ENCODE results near the gene PTPRG.
A peak's percentile ranks its signal among the peaks of the same experiment; 100 is the strongest.

Gene PTPRG

GRCh38 chr3:61734749-61735686 is 173.6 kb downstream of the PTPRG start:
- Histone ChIP-seq H3K27ac (ENCODE audit: low read length) (no peak overlapping the region), H3K27me3 (ENCODE audit: insufficient read depth, low read length) (no peaks in the 10 kb centered on the region), H3K4me3 (ENCODE audit: low read length) (no peak overlapping the region), H3K36me3 (ENCODE audit: insufficient read depth, low read depth, low read length) (0 out of 2 replicates have a peak, but pooled peaks cover 3% of the 10 kb centered on the region), H3K9ac (ENCODE audit: low read depth, low read length) (no peak overlapping the region; the same call in 1 of the 2 replicates), H3K9me3 (ENCODE audit: insufficient read depth, low read depth, low read length) (no peaks in the 10 kb centered on the region), H3K4me1 (ENCODE audit: insufficient read depth, low read length) (peaks cover 25% of the 10 kb centered on the region)

- H3K9me3 ChIP-seq (ENCODE audit: insufficient read depth, low read depth, low read length): no peaks in the 10 kb centered on the region
- no peak overlapping the region for H3K27ac ChIP-seq (ENCODE audit: low read length)
- 0 out of 2 replicates have a peak, but pooled peaks cover 3% of the 10 kb centered on the region for H3K36me3 ChIP-seq (ENCODE audit: insufficient read depth, low read depth, low read length)
- H3K27me3 ChIP-seq (ENCODE audit: insufficient read depth, low read length): no peaks in the 10 kb centered on the region
- no peak overlapping the region for H3K4me3 ChIP-seq (ENCODE audit: low read length)
- H3K9ac ChIP-seq (ENCODE audit: low read depth, low read length): no peak overlapping the region
- H3K4me1 ChIP-seq (ENCODE audit: insufficient read depth, low read length): peaks cover 33% of the 10 kb centered on the region
Measured at GRCh38 chr3:61736506-61736905, 175.1 kb downstream of the PTPRG start.

- no peak overlapping the region for H3K4me3 ChIP-seq (ENCODE audit: low read length)
- 0 out of 2 replicates have a peak, but pooled peaks cover 3% of the 10 kb centered on the region for H3K36me3 ChIP-seq (ENCODE audit: insufficient read depth, low read depth, low read length)
- H3K27me3 ChIP-seq (ENCODE audit: insufficient read depth, low read length): no peaks in the 10 kb centered on the region
- no peak overlapping the region for H3K27ac ChIP-seq (ENCODE audit: low read length)
- no peak overlapping the region for H3K9ac ChIP-seq (ENCODE audit: low read depth, low read length)
- no peaks in the 10 kb centered on the region for H3K9me3 ChIP-seq (ENCODE audit: insufficient read depth, low read depth, low read length)
- H3K4me1 ChIP-seq (ENCODE audit: insufficient read depth, low read length): peaks cover 32% of the 10 kb centered on the region
Measured at GRCh38 chr3:61739640-61740039, 178.3 kb downstream of the PTPRG start.

GRCh38 chr3:61740494-61740893 is 179.1 kb downstream of the PTPRG start:
- no peak overlapping the region for H3K27ac ChIP-seq (ENCODE audit: low read length)
- no peak overlapping the region for H3K9ac ChIP-seq (ENCODE audit: low read depth, low read length)
- no peak overlapping the region for H3K4me3 ChIP-seq (ENCODE audit: low read length)
- H3K4me1 ChIP-seq (ENCODE audit: insufficient read depth, low read length): peaks cover 24% of the 10 kb centered on the region
- 0 out of 2 replicates have a peak, but pooled peaks cover 3% of the 10 kb centered on the region for H3K36me3 ChIP-seq (ENCODE audit: insufficient read depth, low read depth, low read length)
- H3K9me3 ChIP-seq (ENCODE audit: insufficient read depth, low read depth, low read length): no peaks in the 10 kb centered on the region
- no peaks in the 10 kb centered on the region for H3K27me3 ChIP-seq (ENCODE audit: insufficient read depth, low read length)

- peaks cover 23% of the 10 kb centered on the region for H3K4me1 ChIP-seq (ENCODE audit: insufficient read depth, low read length)
- 0 out of 2 replicates have a peak overlapping the region, but pooled peaks have one; percentile 12 for H3K4me3 ChIP-seq (ENCODE audit: low read length)
- H3K27me3 ChIP-seq (ENCODE audit: insufficient read depth, low read length): no peaks in the 10 kb centered on the region
- H3K9me3 ChIP-seq (ENCODE audit: insufficient read depth, low read depth, low read length): no peaks in the 10 kb centered on the region
- H3K9ac ChIP-seq (ENCODE audit: low read depth, low read length): no peak overlapping the region
- no peak overlapping the region for H3K27ac ChIP-seq (ENCODE audit: low read length)
- H3K36me3 ChIP-seq (ENCODE audit: insufficient read depth, low read depth, low read length): 0 out of 2 replicates have a peak, but pooled peaks cover 1% of the 10 kb centered on the region
Measured at GRCh38 chr3:61741551-61741950, 180.2 kb downstream of the PTPRG start.

- Histone ChIP-seq H3K4me3 (ENCODE audit: low read length) (no peak overlapping the region), H3K27me3 (ENCODE audit: insufficient read depth, low read length) (no peaks in the 10 kb centered on the region), H3K9ac (ENCODE audit: low read depth, low read length) (no peak overlapping the region), H3K36me3 (ENCODE audit: insufficient read depth, low read depth, low read length) (no peaks in the 10 kb centered on the region), H3K4me1 (ENCODE audit: insufficient read depth, low read length) (peaks cover 23% of the 10 kb centered on the region), H3K27ac (ENCODE audit: low read length) (no peak overlapping the region), H3K9me3 (ENCODE audit: insufficient read depth, low read depth, low read length) (no peaks in the 10 kb centered on the region)
Measured at GRCh38 chr3:61742006-61742405, 180.6 kb downstream of the PTPRG start.

GRCh38 chr3:61743067-61743466 is 181.7 kb downstream of the PTPRG start:
- peaks cover 24% of the 10 kb centered on the region for H3K4me1 ChIP-seq (ENCODE audit: insufficient read depth, low read length)
- H3K27me3 ChIP-seq (ENCODE audit: insufficient read depth, low read length): no peaks in the 10 kb centered on the region
- H3K9me3 ChIP-seq (ENCODE audit: insufficient read depth, low read depth, low read length): no peaks in the 10 kb centered on the region
- no peak overlapping the region for H3K9ac ChIP-seq (ENCODE audit: low read depth, low read length)
- H3K4me3 ChIP-seq (ENCODE audit: low read length): no peak overlapping the region
- no peaks in the 10 kb centered on the region for H3K36me3 ChIP-seq (ENCODE audit: insufficient read depth, low read depth, low read length)
- H3K27ac ChIP-seq (ENCODE audit: low read length): no peak overlapping the region

- H3K9ac ChIP-seq (ENCODE audit: low read depth, low read length): no peak overlapping the region
- peaks cover 26% of the 10 kb centered on the region for H3K4me1 ChIP-seq (ENCODE audit: insufficient read depth, low read length)
- H3K27me3 ChIP-seq (ENCODE audit: insufficient read depth, low read length): no peaks in the 10 kb centered on the region
- H3K4me3 ChIP-seq (ENCODE audit: low read length): no peak overlapping the region
- no peaks in the 10 kb centered on the region for H3K9me3 ChIP-seq (ENCODE audit: insufficient read depth, low read depth, low read length)
- H3K36me3 ChIP-seq (ENCODE audit: insufficient read depth, low read depth, low read length): peaks cover 1% of the 10 kb centered on the region; the same call in 1 of the 2 replicates
- H3K27ac ChIP-seq (ENCODE audit: low read length): no peak overlapping the region
Measured at GRCh38 chr3:61743686-61744242, 182.4 kb downstream of the PTPRG start.

GRCh38 chr3:61748288-61748687 is 186.9 kb downstream of the PTPRG start:
- Histone ChIP-seq H3K36me3 (ENCODE audit: insufficient read depth, low read depth, low read length) (peaks cover 22% of the 10 kb centered on the region; the same call in 1 of the 2 replicates), H3K4me1 (ENCODE audit: insufficient read depth, low read length) (peaks cover 4% of the 10 kb centered on the region; the same call in 1 of the 2 replicates), H3K9ac (ENCODE audit: low read depth, low read length) (no peak overlapping the region), H3K27ac (ENCODE audit: low read length) (no peak overlapping the region), H3K27me3 (ENCODE audit: insufficient read depth, low read length) (no peaks in the 10 kb centered on the region), H3K4me3 (ENCODE audit: low read length) (no peak overlapping the region), H3K9me3 (ENCODE audit: insufficient read depth, low read depth, low read length) (no peaks in the 10 kb centered on the region)

- no peak overlapping the region for H3K9ac ChIP-seq (ENCODE audit: low read depth, low read length)
- H3K9me3 ChIP-seq (ENCODE audit: insufficient read depth, low read depth, low read length): no peaks in the 10 kb centered on the region
- H3K27ac ChIP-seq (ENCODE audit: low read length): no peak overlapping the region
- H3K36me3 ChIP-seq (ENCODE audit: insufficient read depth, low read depth, low read length): peaks cover 25% of the 10 kb centered on the region; the same call in 1 of the 2 replicates
- no peaks in the 10 kb centered on the region for H3K27me3 ChIP-seq (ENCODE audit: insufficient read depth, low read length)
- no peak overlapping the region for H3K4me3 ChIP-seq (ENCODE audit: low read length)
- peaks cover 3% of the 10 kb centered on the region; the same call in 1 of the 2 replicates for H3K4me1 ChIP-seq (ENCODE audit: insufficient read depth, low read length)
Measured at GRCh38 chr3:61750766-61751165, 189.4 kb downstream of the PTPRG start.

- Histone ChIP-seq H3K4me3 (ENCODE audit: low read length) (no peak overlapping the region), H3K27ac (ENCODE audit: low read length) (no peak overlapping the region), H3K4me1 (ENCODE audit: insufficient read depth, low read length) (no peaks in the 10 kb centered on the region), H3K36me3 (ENCODE audit: insufficient read depth, low read depth, low read length) (peaks cover 9% of the 10 kb centered on the region; the same call in 1 of the 2 replicates), H3K9ac (ENCODE audit: low read depth, low read length) (no peak overlapping the region), H3K27me3 (ENCODE audit: insufficient read depth, low read length) (no peaks in the 10 kb centered on the region), H3K9me3 (ENCODE audit: insufficient read depth, low read depth, low read length) (no peaks in the 10 kb centered on the region)
Measured at GRCh38 chr3:61758839-61759238, 197.5 kb downstream of the PTPRG start.

Measured in iPS-20b (cell line).